ENCODE measurements around the gene GAB2. TPM values are rescaled to one million over a fixed set of nuclear protein-coding genes. Genes with fewer than 3 reads are reported as not detected.

Gene GAB2
- total and polyA plus RNA-seq, 2 of the 4 experiments (the other 2 are of a cell fraction), result 3.3 to 5.9 TPM

DNA sequence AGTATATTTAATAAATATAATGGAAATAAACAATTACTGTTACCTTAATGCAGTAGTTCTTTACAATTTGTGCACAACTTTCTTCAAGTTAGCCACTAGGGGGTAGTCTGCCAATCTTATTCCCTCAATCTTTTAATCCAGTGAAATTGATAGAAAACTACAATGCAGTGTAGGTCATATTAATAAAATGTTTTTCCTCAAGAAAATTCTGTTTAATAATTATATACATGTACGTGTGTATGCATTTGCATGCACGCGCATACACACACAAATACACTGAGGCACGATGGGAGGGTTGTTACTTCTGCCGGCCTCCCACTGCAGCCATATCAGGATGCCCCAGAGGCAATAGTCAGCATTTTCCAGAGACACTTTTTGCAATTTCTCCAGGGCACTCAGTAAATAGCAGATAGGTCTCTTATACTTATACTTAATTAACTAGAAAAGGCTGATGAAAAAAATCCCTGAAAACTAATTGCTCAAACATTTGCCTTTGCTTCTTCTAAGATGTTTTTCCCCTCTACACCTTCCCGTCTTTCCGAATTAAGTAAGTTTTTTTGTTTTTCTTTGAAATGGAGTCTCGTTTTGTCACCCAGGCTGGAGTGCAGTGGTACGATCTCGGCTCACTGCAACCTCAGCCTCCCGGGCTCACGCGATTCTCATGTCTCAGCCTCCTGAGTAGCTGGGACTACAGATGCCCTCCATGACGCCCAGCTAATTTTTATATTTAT lies 3.1 kb downstream of the GAB2 start:
- no peak overlapping the region for H4K91ac ChIP-seq (ENCODE audit: insufficient read depth, low read depth, low read length)
- TF ChIP-seq SMC3 (IDR thresholded peaks at IDR 0.05; ENCODE audit: low read depth, low read length) (peak; percentile 34), RAD21 (IDR thresholded peaks at IDR 0.05; ENCODE audit: low read length) (peak; percentile 53), MAFK (IDR thresholded peaks at IDR 0.05; ENCODE audit: low read depth, low read length) (no peak), RCOR1 (IDR thresholded peaks at IDR 0.05; ENCODE audit: insufficient replicate concordance, low read length) (no peak)
- TF ChIP-seq, protein P1, sequence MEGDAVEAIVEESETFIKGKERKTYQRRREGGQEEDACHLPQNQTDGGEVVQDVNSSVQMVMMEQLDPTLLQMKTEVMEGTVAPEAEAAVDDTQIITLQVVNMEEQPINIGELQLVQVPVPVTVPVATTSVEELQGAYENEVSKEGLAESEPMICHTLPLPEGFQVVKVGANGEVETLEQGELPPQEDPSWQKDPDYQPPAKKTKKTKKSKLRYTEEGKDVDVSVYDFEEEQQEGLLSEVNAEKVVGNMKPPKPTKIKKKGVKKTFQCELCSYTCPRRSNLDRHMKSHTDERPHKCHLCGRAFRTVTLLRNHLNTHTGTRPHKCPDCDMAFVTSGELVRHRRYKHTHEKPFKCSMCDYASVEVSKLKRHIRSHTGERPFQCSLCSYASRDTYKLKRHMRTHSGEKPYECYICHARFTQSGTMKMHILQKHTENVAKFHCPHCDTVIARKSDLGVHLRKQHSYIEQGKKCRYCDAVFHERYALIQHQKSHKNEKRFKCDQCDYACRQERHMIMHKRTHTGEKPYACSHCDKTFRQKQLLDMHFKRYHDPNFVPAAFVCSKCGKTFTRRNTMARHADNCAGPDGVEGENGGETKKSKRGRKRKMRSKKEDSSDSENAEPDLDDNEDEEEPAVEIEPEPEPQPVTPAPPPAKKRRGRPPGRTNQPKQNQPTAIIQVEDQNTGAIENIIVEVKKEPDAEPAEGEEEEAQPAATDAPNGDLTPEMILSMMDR (conservative IDR thresholded peaks at IDR 0.05; ENCODE audit: low read depth, low read length), result peak; percentile 65
- TF ChIP-seq, protein P2, sequence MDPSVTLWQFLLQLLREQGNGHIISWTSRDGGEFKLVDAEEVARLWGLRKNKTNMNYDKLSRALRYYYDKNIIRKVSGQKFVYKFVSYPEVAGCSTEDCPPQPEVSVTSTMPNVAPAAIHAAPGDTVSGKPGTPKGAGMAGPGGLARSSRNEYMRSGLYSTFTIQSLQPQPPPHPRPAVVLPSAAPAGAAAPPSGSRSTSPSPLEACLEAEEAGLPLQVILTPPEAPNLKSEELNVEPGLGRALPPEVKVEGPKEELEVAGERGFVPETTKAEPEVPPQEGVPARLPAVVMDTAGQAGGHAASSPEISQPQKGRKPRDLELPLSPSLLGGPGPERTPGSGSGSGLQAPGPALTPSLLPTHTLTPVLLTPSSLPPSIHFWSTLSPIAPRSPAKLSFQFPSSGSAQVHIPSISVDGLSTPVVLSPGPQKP (IDR thresholded peaks at IDR 0.05; ENCODE audit: borderline replicate concordance, low read depth, low read length), result no peak
- H3K56ac ChIP-seq (ENCODE audit: extremely low read depth, insufficient read depth, low read length), result no peak overlapping the region
- H3K4me3 ChIP-seq (ENCODE audit: insufficient read depth, low read depth, low read length), result no peak overlapping the region
- no peak overlapping the region for H3K9ac ChIP-seq (ENCODE audit: low read depth, low read length)
- H2AFZ ChIP-seq (replicated peaks; ENCODE audit: low read length, poor library complexity), result no peak overlapping the region
- H3K9me3 ChIP-seq (ENCODE audit: control insufficient read depth, insufficient read depth, low read length), result peaks cover 7% of the 10 kb centered on the region
- intact Hi-C loops (cut with micrococcal nuclease), result no loop called here
- H3K4me2 ChIP-seq (ENCODE audit: low read depth, low read length), result no peak overlapping the region
- H3K14ac ChIP-seq (replicated peaks; ENCODE audit: low read depth, low read length), result no peak overlapping the region
- H2BK15ac ChIP-seq (ENCODE audit: low read depth, low read length), result no peak overlapping the region
- ATAC-seq (ENCODE audit: low read depth) (no peak), DNase-seq (peak; percentile 43)
- WGBS, 2 experiments (ENCODE audit: extremely low coverage in 2 of 2, insufficient read length in 1 of 2), result 100% methylated on average over 1 of the region's 14 CpGs; no CpG with 5 or more reads in 1 of the 2 experiments
- in situ Hi-C loops (cut with MboI; ENCODE audit: low sequenced_read_pairs), result loop anchor here (5.0 to 10.0 kb wide), 2 partner anchors 148 to 280 kb away; partner anchors contain the start of gene ALG8
- H4K20me1 ChIP-seq (ENCODE audit: insufficient read depth, low read length), result peaks cover 5% of the 10 kb centered on the region
- ChIA-PET CTCF (interaction anchor here (3.3 kb wide), 1 partner anchor 150 kb away, joined by 19 read pairs; no protein-coding TSS in a partner anchor), POLR2A (ENCODE audit: unreplicated experiment) (no interaction called here)
- H3K27me3 ChIP-seq (ENCODE audit: control insufficient read depth, insufficient read depth, low read length), result no peaks in the 10 kb centered on the region
- H3K36me3 ChIP-seq (ENCODE audit: control insufficient read depth, insufficient read depth, low read length), result no peaks in the 10 kb centered on the region; the same call in 1 of the 2 replicates
- no peak overlapping the region for H3K4ac ChIP-seq (ENCODE audit: low read depth, low read length)
- no peak overlapping the region for H4K8ac ChIP-seq (ENCODE audit: low read depth in 2 of 2, low read length in 2 of 2)
- H4K5ac ChIP-seq (ENCODE audit: low read depth, low read length), result no peak overlapping the region
- dilution Hi-C loops (cut with HindIII; ENCODE audit: low sequenced_read_pairs, unreplicated experiment), result no loop called here
- H3K23ac ChIP-seq (ENCODE audit: low read depth, low read length), result no peak overlapping the region
- H3K4me1 ChIP-seq (ENCODE audit: control insufficient read depth, insufficient read depth, low read length), result peaks cover 10% of the 10 kb centered on the region
- no peak overlapping the region for H2BK20ac ChIP-seq (ENCODE audit: low read depth, low read length)
- H3K27ac ChIP-seq (ENCODE audit: insufficient read depth, low read length), result no peak overlapping the region
- BruUV-seq (replicated peaks), result no TSS peak
- no peak overlapping the region for H2BK5ac ChIP-seq (ENCODE audit: low read depth, low read length, poor library complexity, severe bottlenecking)
- no peak overlapping the region for H2BK120ac ChIP-seq (ENCODE audit: low read depth, low read length)
- peaks cover 10 to 40% of the 10 kb centered on the region in 2 experiments for H3K79me1 ChIP-seq (ENCODE audit: low read depth in 1 of 2, low read length in 2 of 2)
- H3K18ac ChIP-seq (ENCODE audit: low read depth, low read length), result no peak overlapping the region
- no peak overlapping the region for H2AK9ac ChIP-seq (replicated peaks; ENCODE audit: low read depth, low read length, poor library complexity)
- peaks cover 8% of the 10 kb centered on the region for H3K9me1 ChIP-seq (ENCODE audit: insufficient read depth, low read length)
- H2AK5ac ChIP-seq (ENCODE audit: low read depth, low read length), result no peak overlapping the region

All from IMR-90 (cell line).